GM12878 (cell line): Measurements from ENCODE around the gene SENP1. TPM values are rescaled to one million over a fixed set of nuclear protein-coding genes. Genes with fewer than 3 reads are reported as not detected.

Experiments
- ATAC-seq: fragments of 200-7000 bp; cut with Tn5 transposase; 3 replicates; pipeline ENCODE4 v1.9.1; 2020; ENCODE audit warnings: mild to moderate bottlenecking, moderate library complexity
- BruUV-seq: library from RNA; stranded (reverse); fragments of 400-500 nt; replicated peaks from 2 replicates; lab custom pipeline; 2021; lab: Mats Ljungman, UMichigan
- CTCF ChIA-PET: fragments of 300-600 bp; sonication (Branson Sonifier 250); formaldehyde crosslinking; extraction: SDS; loops from one replicate; lab custom pipeline; 2021; ENCODE audit warnings: inconsistent platforms; lab: Yijun Ruan, JAX
- POLR2A ChIA-PET: fragments of 350-600 bp; formaldehyde crosslinking; extraction: SDS; loops from one replicate; lab custom pipeline; 2021; ENCODE audit warnings: inconsistent platforms; lab: Charles Lee
- RAD21 ChIA-PET: fragments of 300-600 bp; sonication (Branson Sonifier 250); formaldehyde crosslinking; loops from one replicate; lab custom pipeline; 2023; ENCODE audit warnings: antibody characterized with exemption; ENCODE audit not compliant: unreplicated experiment; lab: Charles Lee
- SMC1A ChIA-PET: fragments of 300-600 bp; sonication (Branson Sonifier 250); formaldehyde crosslinking; loops from one replicate; lab custom pipeline; 2023; ENCODE audit not compliant: unreplicated experiment, uncharacterized antibody; lab: Charles Lee
- DNase-seq: peaks from one replicate; pipeline ENCODE4 v3.0.0-alpha.2; 2011; ENCODE audit warnings: low read depth, low spot score
- FAIRE-seq: peaks from 3 replicates; lab custom pipeline; 2011; peaks lifted over from hg19 to GRCh38; lab: Jason Lieb, UNC
- H2AFZ ChIP-seq: 2 replicates; pipeline ENCODE4 v1.6.0; 2011; ENCODE audit warnings: low read depth, low read length, control low read depth; ENCODE audit not compliant: control insufficient read depth
- H3K27ac ChIP-seq: 2 replicates; pipeline ENCODE4 v1.5.1; 2011; ENCODE audit warnings: control low read depth; ENCODE audit not compliant: control insufficient read depth, insufficient read depth
- H3K27me3 ChIP-seq, 2 experiments: replicated peaks in 1 of 2; 2 replicates each; pipeline versions ENCODE4 v1.6.0 to v1.6.1; 2011; ENCODE audit warnings: low read length in 1 of 2; ENCODE audit not compliant: control insufficient read depth in 2 of 2, insufficient read depth in 2 of 2
- H3K36me3 ChIP-seq, 2 experiments: 2 replicates each; pipeline ENCODE4 v1.5.1; 2011; ENCODE audit warnings: low read length in 1 of 2; ENCODE audit not compliant: control insufficient read depth in 2 of 2, insufficient read depth in 2 of 2
- H3K4me1 ChIP-seq: 2 replicates; pipeline ENCODE4 v1.6.1; 2011; ENCODE audit warnings: mild to moderate bottlenecking, low read length, moderate library complexity, mixed read lengths; ENCODE audit not compliant: control insufficient read depth, insufficient read depth
- H3K4me2 ChIP-seq: 2 replicates; pipeline ENCODE4 v1.6.0; 2011; ENCODE audit warnings: control low read depth; ENCODE audit not compliant: control insufficient read depth, insufficient read depth
- H3K4me3 ChIP-seq: fragments of 200-600 bp; sonication (generic); 2 replicates; pipeline ENCODE4 v1.5.1; 2016
- H3K79me2 ChIP-seq: 2 replicates; pipeline ENCODE4 v1.6.0; 2011; ENCODE audit warnings: low read length; ENCODE audit not compliant: control insufficient read depth, insufficient read depth
- H3K9ac ChIP-seq: 2 replicates; pipeline ENCODE4 v1.8.0; 2011; ENCODE audit warnings: low read length, control low read depth, mixed read lengths; ENCODE audit not compliant: control insufficient read depth, insufficient read depth
- H3K9me3 ChIP-seq: replicated peaks from 3 replicates; pipeline ENCODE4 v1.5.1; 2011; ENCODE audit warnings: mild to moderate bottlenecking, low read length; ENCODE audit not compliant: control insufficient read depth, insufficient read depth
- H4K20me1 ChIP-seq: 2 replicates; pipeline ENCODE4 v1.6.0; 2011; ENCODE audit not compliant: control insufficient read depth, insufficient read depth
- CBX5 ChIP-seq: sonication (generic); IDR thresholded peaks from 2 replicates; pipeline ENCODE4 v1.6.1; 2016; ENCODE audit warnings: low read depth, moderate library complexity, mild to moderate bottlenecking, inconsistent platforms
- EZH2 ChIP-seq: IDR thresholded peaks from 2 replicates; pipeline ENCODE4 v1.6.1; 2012; ENCODE audit warnings: low read depth, mild to moderate bottlenecking, control low read depth, inconsistent platforms, low read length, borderline replicate concordance; ENCODE audit not compliant: control insufficient read depth
- HDAC6 ChIP-seq: fragments of 200-600 bp; sonication (generic); IDR thresholded peaks from one replicate; pipeline ENCODE4 v1.8.0; 2017; ENCODE audit warnings: antibody characterized with exemption; ENCODE audit not compliant: unreplicated experiment
- NFXL1 ChIP-seq: fragments of 450-650 bp; IDR thresholded peaks from 2 replicates; pipeline ENCODE4 v1.6.1; 2017; ENCODE audit warnings: antibody characterized with exemption, mild to moderate bottlenecking, borderline replicate concordance
- NR2C2 ChIP-seq: IDR thresholded peaks from 2 replicates; pipeline ENCODE4 v1.6.1; 2011; ENCODE audit warnings: borderline replicate concordance, low read depth; ENCODE audit not compliant: control insufficient read depth, insufficient read length
- PRDM15 ChIP-seq: fragments of 450-650 bp; formaldehyde crosslinking; IDR thresholded peaks from 2 replicates; pipeline ENCODE4 v1.4.0; 2020; ENCODE audit warnings: mild to moderate bottlenecking, moderate library complexity
- RUNX3 ChIP-seq: IDR thresholded peaks from 2 replicates; pipeline ENCODE4 v1.6.1; 2012; ENCODE audit warnings: low read length, inconsistent platforms
- ZNF217 ChIP-seq: fragments of 450-650 bp; IDR thresholded peaks from 2 replicates; pipeline ENCODE4 v1.6.1; 2017; ENCODE audit warnings: antibody characterized with exemption, mild to moderate bottlenecking
- WGBS: methylation state at CpG from one replicate; pipeline ENCODE4 v1.1.6; 2016; ENCODE audit warnings: low lambda C conversion rate; ENCODE audit not compliant: insufficient replicate concordance, insufficient coverage; ENCODE audit errors: missing lambda C conversion rate; 5-methylcytosine and 5-hydroxymethylcytosine counted together
- in situ Hi-C: fragments of 300-500 bp; cut with MboI; formaldehyde crosslinking; loops from 9 replicates; pipeline ENCODE4 v1.14.3; 2018; ENCODE audit warnings: mixed read lengths
- intact Hi-C: fragments of 100-400 bp; cut with micrococcal nuclease; formaldehyde crosslinking; loops from one replicate; pipeline ENCODE4 v1.14.2; 2022; ENCODE audit not compliant: unreplicated experiment
- polyA plus RNA-seq, 11 experiments: library from polyadenylated mRNA; depleted of rRNA in 4 of 11; unstranded in 6 of 11; stranded (reverse) in 5 of 11; fragments of >200 nt; fragmentation: Nextera tagmentation in 4 of 11; fragmentation: Illumina TruSeq in 1 of 11; extraction: Ambion mirVana in 4 of 11; extraction: Trizol in 1 of 11; gene quantifications; 1 replicate in 1 of 11; 2 replicates in 10 of 11; pipeline versions ENCODE4 v1.2.1 to v1.2.3, GENCODE V29; 2011 to 2016; ENCODE audit warnings: inconsistent platforms in 2 of 11, missing spikeins in 2 of 11, low read depth in 1 of 11
- total RNA-seq, 4 experiments: library from RNA; depleted of rRNA in 3 of 4; stranded (reverse); fragments of >200 nt in 3 of 4; fragmentation: Illumina TruSeq in 1 of 4; extraction: Trizol in 1 of 4; gene quantifications; 2 replicates each; pipeline versions ENCODE4 v1.2.1 to v1.2.3, GENCODE V29; 2013 to 2021
- TF ChIP-seq, protein P1 (sequence below): fragments of 450-650 bp; IDR thresholded peaks from 2 replicates; pipeline ENCODE4 v1.6.1; 2017; ENCODE audit warnings: antibody characterized with exemption, mild to moderate bottlenecking, moderate library complexity

Gene SENP1
- total and polyA plus RNA-seq, 10 of the 15 experiments (the other 5 are each of a cell fraction or from before 2014, with no cell fraction given), result 8.1 to 52.4 (median 26.1) TPM

- no peak for TF ChIP-seq PRDM15 (CRISPR knock-in tag)
Observed at GRCh38 chr12:48142818-48143674, 37.2 kb upstream of the SENP1 start (continued).

- Histone ChIP-seq H3K4me2 (no peak overlapping the region), H3K79me2 (no peaks in the 10 kb centered on the region), H3K9me3 (no peaks in the 10 kb centered on the region), H3K27ac (no peak overlapping the region), H3K36me3 (peaks cover 20 to 56% of the 10 kb centered on the region in 2 experiments), H3K9ac (no peak overlapping the region)
- RAD21 ChIA-PET, result no interaction called here
- intact Hi-C loops, result no loop called here
- SMC1A ChIA-PET, result interaction anchor here (2.3 kb wide), 1 partner anchor 10 kb away, joined by 6 read pairs; no protein-coding TSS in a partner anchor
- CTCF ChIA-PET, result no interaction called here
- BruUV-seq, result no TSS peak
- no peak for FAIRE-seq
- TF ChIP-seq, protein P1, sequence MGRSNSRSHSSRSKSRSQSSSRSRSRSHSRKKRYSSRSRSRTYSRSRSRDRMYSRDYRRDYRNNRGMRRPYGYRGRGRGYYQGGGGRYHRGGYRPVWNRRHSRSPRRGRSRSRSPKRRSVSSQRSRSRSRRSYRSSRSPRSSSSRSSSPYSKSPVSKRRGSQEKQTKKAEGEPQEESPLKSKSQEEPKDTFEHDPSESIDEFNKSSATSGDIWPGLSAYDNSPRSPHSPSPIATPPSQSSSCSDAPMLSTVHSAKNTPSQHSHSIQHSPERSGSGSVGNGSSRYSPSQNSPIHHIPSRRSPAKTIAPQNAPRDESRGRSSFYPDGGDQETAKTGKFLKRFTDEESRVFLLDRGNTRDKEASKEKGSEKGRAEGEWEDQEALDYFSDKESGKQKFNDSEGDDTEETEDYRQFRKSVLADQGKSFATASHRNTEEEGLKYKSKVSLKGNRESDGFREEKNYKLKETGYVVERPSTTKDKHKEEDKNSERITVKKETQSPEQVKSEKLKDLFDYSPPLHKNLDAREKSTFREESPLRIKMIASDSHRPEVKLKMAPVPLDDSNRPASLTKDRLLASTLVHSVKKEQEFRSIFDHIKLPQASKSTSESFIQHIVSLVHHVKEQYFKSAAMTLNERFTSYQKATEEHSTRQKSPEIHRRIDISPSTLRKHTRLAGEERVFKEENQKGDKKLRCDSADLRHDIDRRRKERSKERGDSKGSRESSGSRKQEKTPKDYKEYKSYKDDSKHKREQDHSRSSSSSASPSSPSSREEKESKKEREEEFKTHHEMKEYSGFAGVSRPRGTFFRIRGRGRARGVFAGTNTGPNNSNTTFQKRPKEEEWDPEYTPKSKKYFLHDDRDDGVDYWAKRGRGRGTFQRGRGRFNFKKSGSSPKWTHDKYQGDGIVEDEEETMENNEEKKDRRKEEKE, result no peak
- TF ChIP-seq RUNX3 (no peak), HDAC6 (no peak), CBX5 (no peak), ZNF217 (no peak), NR2C2 (no peak), EZH2 (no peak), NFXL1 (no peak)
- TF ChIP-seq, all 136 proteins: peak for 0
- in situ Hi-C loops, result no loop called here
- Histone ChIP-seq H3K27me3 (no peaks in the 10 kb centered on the region), H4K20me1 (no peaks in the 10 kb centered on the region), H3K4me1 (no peaks in the 10 kb centered on the region), H3K4me3 (no peak overlapping the region), H2AFZ (no peak overlapping the region)
- 93% methylated on average over 5 of the region's 5 CpGs for WGBS
- DNase-seq (no peak), ATAC-seq (no peak)
- POLR2A ChIA-PET, result no interaction called here
Observed at GRCh38 chr12:48135027-48135426, 29.1 kb upstream of the SENP1 start.
